T-cell (primary cell): Measurements from ENCODE around the gene TAMALIN. TPM values are rescaled to one million over a fixed set of nuclear protein-coding genes. Genes with fewer than 3 reads are reported as not detected.

ENCODE experiments used
- ATAC-seq, 4 experiments: fragments of 200-7000 bp in 3 of 4; fragments of 150-1000 bp in 1 of 4; cut with Tn5 transposase; replicated peaks in 1 of 4; 1 replicate in 3 of 4; 2 replicates in 1 of 4; pipeline ENCODE4 v1.10.0; 2021; ENCODE audit warnings: moderate library complexity in 3 of 4, mild to moderate bottlenecking in 2 of 4, moderate number of reproducible peaks in 1 of 4
- CTCF ChIA-PET, 2 donors: fragments of 300-600 bp; sonication (Branson Sonifier 250); formaldehyde crosslinking; loops; one replicate each; lab custom pipeline; 2022; ENCODE audit warnings: antibody characterized with exemption in 2 of 2; lab: Charles Lee
- POLR2A ChIA-PET, 2 donors: fragments of 300-600 bp; sonication (Branson Sonifier 250); formaldehyde crosslinking; loops; one replicate each; lab custom pipeline; 2022; ENCODE audit warnings: antibody characterized with exemption in 2 of 2; lab: Charles Lee
- DNase-seq, 35 experiments: peaks; one replicate each; pipeline versions ENCODE4 v3.0.0 to v3.0.0-alpha.2; 2013 to 2023
- H3K27ac ChIP-seq: one replicate; pipeline ENCODE4 v1.5.1; 2013; ENCODE audit warnings: low read length
- H3K27me3 ChIP-seq, 2 experiments: replicated peaks in 1 of 2; 1 replicate in 1 of 2; 2 replicates in 1 of 2; pipeline versions ENCODE4 v1.6.1 to v1.7.0; 2013; ENCODE audit warnings: low read length in 1 of 2, mixed read lengths in 1 of 2; ENCODE audit not compliant: control insufficient read depth in 2 of 2, insufficient read depth in 2 of 2; ENCODE audit errors: extremely low read depth in 1 of 2
- H3K36me3 ChIP-seq, 2 donors: 1 replicate in 1 of 2; 2 replicates in 1 of 2; pipeline versions ENCODE4 v1.6.1 to v1.7.0; 2013; ENCODE audit warnings: low read length in 1 of 2; ENCODE audit not compliant: control insufficient read depth in 2 of 2, insufficient read depth in 1 of 2; ENCODE audit errors: extremely low read depth in 1 of 2
- H3K4me1 ChIP-seq, 2 experiments: 1 replicate in 1 of 2; 2 replicates in 1 of 2; pipeline versions ENCODE4 v1.6.1 to v1.7.0; 2013; ENCODE audit warnings: low read length in 2 of 2, mixed read lengths in 1 of 2; ENCODE audit not compliant: insufficient read depth in 2 of 2, control insufficient read depth in 1 of 2; ENCODE audit errors: extremely low read depth in 1 of 2
- H3K4me3 ChIP-seq, 2 donors: 1 replicate in 1 of 2; 2 replicates in 1 of 2; pipeline versions ENCODE4 v1.5.1 to v1.7.0; 2013; ENCODE audit warnings: mild to moderate bottlenecking in 2 of 2, low read length in 1 of 2, moderate library complexity in 1 of 2; ENCODE audit not compliant: control insufficient read depth in 1 of 2; ENCODE audit errors: extremely low read depth in 1 of 2
- H3K9me3 ChIP-seq: 2 replicates; pipeline ENCODE4 v1.7.0; 2013
- H3K27ac Mint-ChIP-seq, 2 donors: one replicate each; pipeline ENCODE4 v1.8.0; 2020 to 2021; ENCODE audit warnings: mild to moderate bottlenecking in 2 of 2, mixed read lengths in 2 of 2
- H3K27me3 Mint-ChIP-seq, 2 donors: one replicate each; pipeline ENCODE4 v1.8.0; 2021 to 2022; ENCODE audit warnings: mixed read lengths in 2 of 2
- H3K36me3 Mint-ChIP-seq: one replicate; pipeline ENCODE4 v1.8.0; 2021; ENCODE audit warnings: mixed read lengths
- H3K4me1 Mint-ChIP-seq, 3 donors: one replicate each; pipeline ENCODE4 v1.8.0; 2020 to 2022; ENCODE audit warnings: mixed read lengths in 3 of 3, mild to moderate bottlenecking in 1 of 3
- H3K4me3 Mint-ChIP-seq, 3 donors: one replicate each; pipeline ENCODE4 v1.8.0; 2020 to 2022; ENCODE audit warnings: mild to moderate bottlenecking in 3 of 3, mixed read lengths in 3 of 3, moderate library complexity in 3 of 3
- H3K9me3 Mint-ChIP-seq, 3 donors: one replicate each; pipeline ENCODE4 v1.8.0; 2020 to 2022; ENCODE audit warnings: mixed read lengths in 3 of 3
- WGBS: methylation state at CpG from one replicate; pipeline ENCODE4 v1.1.5; 2013; ENCODE audit warnings: missing lambda C conversion rate; ENCODE audit not compliant: insufficient coverage; 5-methylcytosine and 5-hydroxymethylcytosine counted together
- total RNA-seq, 35 experiments: library from RNA in 6 of 35; stranded (reverse) in 6 of 35; fragments of 120-200 nt in 1 of 35; gene quantifications; one replicate each; pipeline versions ENCODE4 v1.2.1 to v1.2.4 and lab custom pipeline; 2013 to 2026

TAMALIN gene
- total RNA-seq, 5 donors from 2014 or later (not counting 1 experiment from before 2014, with no cell fraction given) = 31.7 to 480 (median 38.4) TPM

DNA sequence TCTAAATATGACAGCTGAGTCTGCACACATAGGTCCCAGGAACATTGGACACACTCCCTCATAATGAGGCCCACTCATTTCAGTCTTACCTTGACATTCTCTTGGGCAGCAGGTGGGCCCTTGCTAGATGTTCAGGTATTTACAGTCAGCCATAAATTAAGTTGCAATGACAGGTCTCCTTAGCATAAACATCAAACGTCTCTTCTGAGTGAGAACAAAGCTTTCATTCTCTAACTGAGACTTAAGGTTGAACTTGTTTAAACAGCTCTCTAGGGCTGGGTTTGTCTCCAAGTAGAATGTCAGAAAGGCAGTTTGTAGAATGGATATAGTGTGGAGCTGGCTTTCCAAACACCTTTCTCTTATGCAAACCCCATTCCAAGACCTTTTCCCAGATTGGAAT is 44.9 kb upstream of the TAMALIN start:
- Mint-ChIP-seq H3K4me1 (peaks cover 36 to 65% (median 38%) of the 10 kb centered on the region in 3 donors), H3K27ac (peak overlapping the region; percentile 24 to 65), H3K9me3 (no peaks in the 10 kb centered on the region), H3K27me3 (no peaks in the 10 kb centered on the region), H3K36me3 (peaks cover 20% of the 10 kb centered on the region), H3K4me3 (peak overlapping the region in 1 of 3 donors; percentile 13)
- Histone ChIP-seq H3K36me3 (no peaks in the 10 kb centered on the region), H3K27ac (no peak overlapping the region), H3K4me3 (no peak overlapping the region), H3K9me3 (no peaks in the 10 kb centered on the region), H3K4me1 (peaks cover 0 to 31% of the 10 kb centered on the region in 2 experiments), H3K27me3 (no peaks in the 10 kb centered on the region)
- POLR2A ChIA-PET = interaction anchor here in 1 of 2 donors (0.8 kb wide), 1 partner anchor 58 kb away, joined by 3 read pairs; no protein-coding TSS in a partner anchor
- no peak for DNase-seq
- ATAC-seq = peak; percentile 40 to 85 (median 60)
- CTCF ChIA-PET = interaction anchor here (0.6 to 1.7 kb wide), 5 partner anchors 10 to 64 kb away, joined by 3 to 12 read pairs (median 4); no protein-coding TSS in a partner anchor
- WGBS = no CpG with 5 or more reads among the region's 1 CpG

- peaks cover 0 to 31% of the 10 kb centered on the region in 2 experiments for H3K4me1 ChIP-seq
- WGBS = 82% methylated on average over 2 of the region's 3 CpGs
- no peaks in the 10 kb centered on the region for H3K36me3 ChIP-seq
- ChIA-PET POLR2A (interaction anchor here in 1 of 2 donors (0.6 to 0.8 kb wide), 2 partner anchors 57 to 576 kb away, joined by 3 read pairs; no protein-coding TSS in a partner anchor), CTCF (interaction anchor here (0.6 to 1.7 kb wide), 6 partner anchors 9 to 114 kb away, joined by 3 to 12 read pairs (median 4); no protein-coding TSS in a partner anchor)
- H3K9me3 ChIP-seq = no peaks in the 10 kb centered on the region
- Mint-ChIP-seq H3K4me1 (peaks cover 36 to 61% (median 36%) of the 10 kb centered on the region in 3 donors), H3K27me3 (no peaks in the 10 kb centered on the region), H3K36me3 (peaks cover 20% of the 10 kb centered on the region), H3K27ac (peak overlapping the region; percentile 24 to 67), H3K4me3 (no peak overlapping the region), H3K9me3 (no peaks in the 10 kb centered on the region)
- no peak for DNase-seq
- H3K4me3 ChIP-seq = no peak overlapping the region
- H3K27me3 ChIP-seq = no peaks in the 10 kb centered on the region
- no peak for ATAC-seq
- H3K27ac ChIP-seq = no peak overlapping the region
These were observed 44.0 kb upstream of the TAMALIN start for GRCh38 chr12:51962737-51963136.

GRCh38 chr12:51963477-51963876 is 43.3 kb upstream of the TAMALIN start:
- Mint-ChIP-seq H3K4me3 (no peak overlapping the region), H3K9me3 (no peaks in the 10 kb centered on the region), H3K36me3 (peaks cover 20% of the 10 kb centered on the region), H3K27ac (no peak overlapping the region), H3K4me1 (peaks cover 32 to 57% (median 36%) of the 10 kb centered on the region in 3 donors), H3K27me3 (no peaks in the 10 kb centered on the region)
- no peak overlapping the region for H3K4me3 ChIP-seq
- H3K27ac ChIP-seq = no peak overlapping the region
- H3K9me3 ChIP-seq = no peaks in the 10 kb centered on the region
- ChIA-PET CTCF (no interaction called here), POLR2A (no interaction called here)
- no peaks in the 10 kb centered on the region for H3K36me3 ChIP-seq
- no CpG with 5 or more reads among the region's 4 CpGs for WGBS
- ATAC-seq (no peak), DNase-seq (no peak)
- no peaks in the 10 kb centered on the region for H3K27me3 ChIP-seq
- peaks cover 0 to 31% of the 10 kb centered on the region in 2 experiments for H3K4me1 ChIP-seq

DNA sequence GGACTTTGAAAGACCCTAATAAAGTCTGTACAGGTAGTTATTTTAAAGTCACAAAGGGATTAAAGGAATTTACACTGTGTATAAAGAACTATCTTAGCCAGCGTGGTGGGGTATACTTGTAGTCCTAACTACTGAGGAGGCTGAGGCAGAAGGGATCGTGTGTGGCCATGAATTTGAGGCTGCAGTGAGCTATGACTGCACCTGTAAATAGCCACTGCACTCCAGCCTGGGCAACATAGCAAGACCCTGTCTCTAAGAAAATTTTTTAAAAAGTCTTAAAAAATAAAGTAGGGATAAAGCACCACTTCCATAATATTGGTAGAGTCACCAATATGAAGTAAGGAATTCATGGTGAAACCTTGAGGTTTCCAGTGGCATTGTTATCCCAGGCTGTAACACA is 37.1 kb upstream of the TAMALIN start:
- H3K27ac ChIP-seq = no peak overlapping the region
- CTCF ChIA-PET = interaction anchor here (0.6 to 1.4 kb wide), 4 partner anchors 15 to 115 kb away, joined by 3 to 4 read pairs (median 3); no protein-coding TSS in a partner anchor
- H3K9me3 Mint-ChIP-seq = no peaks in the 10 kb centered on the region
- no peaks in the 10 kb centered on the region for H3K27me3 Mint-ChIP-seq
- H3K27ac Mint-ChIP-seq = peak overlapping the region; percentile 17 to 49
- no peaks in the 10 kb centered on the region for H3K36me3 ChIP-seq
- peaks cover 53 to 61% (median 57%) of the 10 kb centered on the region in 3 donors for H3K4me1 Mint-ChIP-seq
- H3K27me3 ChIP-seq = no peaks in the 10 kb centered on the region
- peaks cover 40 to 49% of the 10 kb centered on the region in 2 experiments for H3K4me1 ChIP-seq
- H3K9me3 ChIP-seq = no peaks in the 10 kb centered on the region
- 80% methylated on average over 1 of the region's 2 CpGs for WGBS
- DNase-seq (no peak), ATAC-seq (no peak)
- H3K4me3 ChIP-seq = no peak overlapping the region
- H3K4me3 Mint-ChIP-seq = peak overlapping the region in 2 of 3 donors; percentile 1 to 64
- POLR2A ChIA-PET = no interaction called here
- no peaks in the 10 kb centered on the region for H3K36me3 Mint-ChIP-seq

DNA sequence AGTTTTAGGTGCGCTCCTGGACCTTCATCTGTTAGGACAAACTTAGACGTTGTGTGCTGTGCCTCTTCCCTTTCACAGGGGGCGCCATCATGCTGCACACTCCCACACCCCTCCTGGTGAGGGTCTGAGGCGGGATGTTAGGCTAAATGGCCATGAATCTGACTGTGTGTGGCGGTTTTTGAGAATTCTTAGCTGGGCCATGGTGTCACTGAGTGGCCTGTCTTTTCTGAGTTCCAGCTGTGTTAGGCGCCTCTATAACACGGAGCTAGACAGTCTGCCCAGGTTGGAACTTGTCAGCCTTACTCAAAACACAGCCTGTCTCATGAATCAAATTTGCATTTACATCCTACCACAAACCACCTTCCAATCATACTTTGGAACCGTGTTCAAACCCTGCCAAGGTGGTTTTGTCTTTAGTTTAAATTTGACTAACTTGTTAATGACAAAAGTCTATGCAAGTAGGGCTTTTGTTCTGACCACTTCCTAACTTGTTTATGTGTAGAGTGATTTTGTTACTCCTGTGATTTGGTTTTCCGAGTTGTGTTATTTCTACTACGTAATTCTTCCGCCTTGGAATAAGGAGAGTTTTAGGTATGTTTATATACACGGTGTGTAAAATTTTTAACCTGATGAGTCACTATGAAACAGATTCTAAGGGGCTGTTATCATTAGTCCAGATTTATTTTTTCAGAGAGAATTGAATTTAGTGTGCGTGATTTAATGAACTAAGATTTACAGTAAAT is 35.7 kb upstream of the TAMALIN start:
- H3K36me3 Mint-ChIP-seq = peaks cover 7% of the 10 kb centered on the region
- peaks cover 54 to 63% of the 10 kb centered on the region in 2 experiments for H3K4me1 ChIP-seq

More for the DNA sequence above, 35.7 kb upstream of the TAMALIN start:
- Histone ChIP-seq H3K9me3 (no peaks in the 10 kb centered on the region), H3K4me3 (no peak overlapping the region), H3K27me3 (no peaks in the 10 kb centered on the region), H3K27ac (no peak overlapping the region), H3K36me3 (peaks cover 4 to 5% of the 10 kb centered on the region in 2 donors)
- ChIA-PET POLR2A (interaction anchor here in 1 of 2 donors (0.5 to 0.9 kb wide), 3 partner anchors 51 to 1110 kb away, joined by 3 read pairs; no protein-coding TSS in a partner anchor), CTCF (interaction anchor here (0.5 to 2.8 kb wide), 13 partner anchors 9 to 630 kb away, joined by 3 to 12 read pairs (median 3); no protein-coding TSS in a partner anchor)
- no peaks in the 10 kb centered on the region for H3K9me3 Mint-ChIP-seq
- peak overlapping the region; percentile 79 to 89 for H3K27ac Mint-ChIP-seq
- H3K4me3 Mint-ChIP-seq = peak overlapping the region; percentile 24 to 64 (median 41)
- WGBS = 20% methylated on average over 1 of the region's 13 CpGs
- ATAC-seq (peak; percentile 64 to 71 (median 66)), DNase-seq (peak in 17 of 35 experiments; percentile 6 to 65 (median 19))
- peaks cover 65 to 70% (median 67%) of the 10 kb centered on the region in 3 donors for H3K4me1 Mint-ChIP-seq
- H3K27me3 Mint-ChIP-seq = no peaks in the 10 kb centered on the region
